Measurements from ENCODE around the gene OR2AT4. TPM values are rescaled to one million over a fixed set of nuclear protein-coding genes. Genes with fewer than 3 reads are reported as not detected.

Gene OR2AT4
- total RNA-seq, 1 donor from 2014 or later = not detected

Other genes with a start within 250 kb of the OR2AT4 start
- gene XRRA1, start 147.8 kb downstream of the OR2AT4 start, total RNA-seq (ENCODE audit: unreplicated experiment) = 8.6 TPM
- gene SPCS2, start 147.6 kb downstream of the OR2AT4 start, total RNA-seq (ENCODE audit: unreplicated experiment) = 112 TPM
- gene NEU3, start 107.9 kb downstream of the OR2AT4 start, total RNA-seq (ENCODE audit: unreplicated experiment) = 6.6 TPM
- gene SLCO2B1, start 54.2 kb upstream of the OR2AT4 start, total RNA-seq (ENCODE audit: unreplicated experiment) = not detected
- gene TPBGL, start 143.9 kb upstream of the OR2AT4 start, total RNA-seq (ENCODE audit: unreplicated experiment) = 2.3 TPM